ENCODE data around the gene DPAGT1. TPM values are rescaled to one million over a fixed set of nuclear protein-coding genes. Genes with fewer than 3 reads are reported as not detected.
A peak's percentile ranks its signal among the peaks of the same experiment; 100 is the strongest.

Gene DPAGT1
- polyA plus RNA-seq, 1 experiment, result 67.4 TPM

- peaks cover 25% of the 10 kb centered on the region for H3K36me3 ChIP-seq (ENCODE audit: control insufficient read depth, insufficient read depth, low read length)
- no peak overlapping the region for H3K4me3 ChIP-seq (ENCODE audit: low read depth, low read length)
- no peaks in the 10 kb centered on the region for H3K27me3 ChIP-seq (ENCODE audit: control insufficient read depth, insufficient read depth, low read length)
- POLR2A ChIA-PET, result no interaction called here
- CTCF ChIA-PET, result interaction anchor here (1.0 to 3.2 kb wide), 4 partner anchors 8 to 23 kb away, joined by 3 to 11 read pairs (median 3); a partner anchor contains a TSS
- DNase-seq (ENCODE audit: low read depth), result no peak
- no peak for TF ChIP-seq CTCF (IDR thresholded peaks at IDR 0.05; ENCODE audit: insufficient read depth, low read depth, low read length)
Observed at GRCh38 chr11:119111361-119111925, 9.8 kb upstream of the DPAGT1 start.

- no peak overlapping the region for H3K4me3 ChIP-seq (ENCODE audit: low read depth, low read length)
- no peak for TF ChIP-seq CTCF (IDR thresholded peaks at IDR 0.05; ENCODE audit: insufficient read depth, low read depth, low read length)
- no peaks in the 10 kb centered on the region for H3K27me3 ChIP-seq (ENCODE audit: control insufficient read depth, insufficient read depth, low read length)
- no peak for DNase-seq (ENCODE audit: low read depth)
- H3K36me3 ChIP-seq (ENCODE audit: control insufficient read depth, insufficient read depth, low read length), result peaks cover 23% of the 10 kb centered on the region
- ChIA-PET POLR2A (no interaction called here), CTCF (interaction anchor here (1.2 to 3.2 kb wide), 2 partner anchors 9 to 96 kb away, joined by 4 to 11 read pairs; partner anchors contain the start of gene CBL)
Observed at GRCh38 chr11:119110439-119110838, 8.8 kb upstream of the DPAGT1 start.

GRCh38 chr11:119109843-119110242, 8.2 kb upstream of the DPAGT1 start:
- no peak for DNase-seq (ENCODE audit: low read depth)
- CTCF ChIA-PET, result interaction anchor here (1.1 to 3.2 kb wide), 4 partner anchors 10 to 97 kb away, joined by 3 to 11 read pairs (median 4); partner anchors contain the start of gene CBL
- no peaks in the 10 kb centered on the region for H3K27me3 ChIP-seq (ENCODE audit: control insufficient read depth, insufficient read depth, low read length)
- POLR2A ChIA-PET, result no interaction called here
- peaks cover 23% of the 10 kb centered on the region for H3K36me3 ChIP-seq (ENCODE audit: control insufficient read depth, insufficient read depth, low read length)
- H3K4me3 ChIP-seq (ENCODE audit: low read depth, low read length), result no peak overlapping the region
- TF ChIP-seq CTCF (IDR thresholded peaks at IDR 0.05; ENCODE audit: insufficient read depth, low read depth, low read length), result no peak

GRCh38 chr11:119108857-119109221, 7.2 kb upstream of the DPAGT1 start:
- H3K27me3 ChIP-seq (ENCODE audit: control insufficient read depth, insufficient read depth, low read length), result no peaks in the 10 kb centered on the region
- no peak overlapping the region for H3K4me3 ChIP-seq (ENCODE audit: low read depth, low read length)
- TF ChIP-seq CTCF (IDR thresholded peaks at IDR 0.05; ENCODE audit: insufficient read depth, low read depth, low read length), result no peak
- ChIA-PET CTCF (interaction anchor here (0.9 to 3.2 kb wide), 5 partner anchors 10 to 215 kb away, joined by 3 to 11 read pairs (median 3); a partner anchor contains a TSS), POLR2A (no interaction called here)
- DNase-seq (ENCODE audit: low read depth), result no peak
- H3K36me3 ChIP-seq (ENCODE audit: control insufficient read depth, insufficient read depth, low read length), result peaks cover 18% of the 10 kb centered on the region

GRCh38 chr11:119108146-119108856, 6.6 kb upstream of the DPAGT1 start:
- Histone ChIP-seq H3K36me3 (ENCODE audit: control insufficient read depth, insufficient read depth, low read length) (peaks cover 14% of the 10 kb centered on the region), H3K4me3 (ENCODE audit: low read depth, low read length) (peak overlapping the region; percentile 82), H3K27me3 (ENCODE audit: control insufficient read depth, insufficient read depth, low read length) (no peaks in the 10 kb centered on the region)
- TF ChIP-seq CTCF (IDR thresholded peaks at IDR 0.05; ENCODE audit: insufficient read depth, low read depth, low read length), result no peak
- ChIA-PET CTCF (interaction anchor here (0.9 to 1.4 kb wide), 3 partner anchors 10 to 216 kb away, joined by 3 to 5 read pairs (median 3); no protein-coding TSS in a partner anchor), POLR2A (interaction anchor here (0.5 kb wide), 1 partner anchor 14 kb away, joined by 3 read pairs; no protein-coding TSS in a partner anchor)
- DNase-seq (ENCODE audit: low read depth), result no peak
